Natural killer cell (primary cell): Measurements from ENCODE around the gene CYP2S1. TPM values are rescaled to one million over a fixed set of nuclear protein-coding genes. Genes with fewer than 3 reads are reported as not detected.

Source experiments
- ATAC-seq, 3 donors: fragments of 150-1000 bp in 2 of 3; fragments of 200-7000 bp in 1 of 3; cut with Tn5 transposase; 1 replicate in 1 of 3; 2 replicates in 2 of 3; pipeline ENCODE4 v1.10.0; 2021; ENCODE audit warnings: mild to moderate bottlenecking in 2 of 3, moderate library complexity in 2 of 3
- DNase-seq, 2 donors: peaks; one replicate each; pipeline versions ENCODE4 v3.0.0 to v3.0.0-alpha.2; 2013 to 2021; ENCODE audit warnings: mixed read lengths in 1 of 2
- H3K27ac ChIP-seq: one replicate; pipeline ENCODE4 v1.5.1; 2013; ENCODE audit warnings: mild to moderate bottlenecking, low read length
- H3K27me3 ChIP-seq: one replicate; pipeline ENCODE4 v1.6.1; 2013; ENCODE audit warnings: low read length; ENCODE audit not compliant: control insufficient read depth, insufficient read depth
- H3K36me3 ChIP-seq: one replicate; pipeline ENCODE4 v1.6.1; 2013; ENCODE audit warnings: low read length; ENCODE audit not compliant: control insufficient read depth, insufficient read depth
- H3K4me1 ChIP-seq: one replicate; pipeline ENCODE4 v1.6.1; 2013; ENCODE audit warnings: low read length; ENCODE audit not compliant: control insufficient read depth, insufficient read depth
- H3K4me3 ChIP-seq: one replicate; pipeline ENCODE4 v1.5.1; 2013; ENCODE audit warnings: low read length
- H3K9me3 ChIP-seq: one replicate; pipeline ENCODE4 v1.6.1; 2013; ENCODE audit warnings: low read length; ENCODE audit not compliant: control insufficient read depth, insufficient read depth
- H3K27ac Mint-ChIP-seq, 2 donors: one replicate each; pipeline ENCODE4 v1.8.0; 2022; ENCODE audit warnings: mild to moderate bottlenecking in 2 of 2, mixed read lengths in 2 of 2, moderate library complexity in 1 of 2
- H3K27me3 Mint-ChIP-seq, 2 donors: one replicate each; pipeline ENCODE4 v1.8.0; 2022; ENCODE audit warnings: low read depth in 2 of 2, mixed read lengths in 2 of 2
- H3K36me3 Mint-ChIP-seq: one replicate; pipeline ENCODE4 v1.8.0; 2022; ENCODE audit warnings: mixed read lengths
- H3K4me1 Mint-ChIP-seq, 2 donors: one replicate each; pipeline ENCODE4 v1.8.0; 2022; ENCODE audit warnings: mixed read lengths in 2 of 2
- H3K4me3 Mint-ChIP-seq: one replicate; pipeline ENCODE4 v1.8.0; 2022; ENCODE audit warnings: mild to moderate bottlenecking, moderate library complexity, mixed read lengths
- H3K9me3 Mint-ChIP-seq, 2 donors: one replicate each; pipeline ENCODE4 v1.8.0; 2022; ENCODE audit warnings: mixed read lengths in 2 of 2
- WGBS: methylation state at CpG from one replicate; pipeline ENCODE4 v1.1.7; 2013; ENCODE audit warnings: missing lambda C conversion rate; ENCODE audit not compliant: insufficient coverage; 5-methylcytosine and 5-hydroxymethylcytosine counted together
- intact Hi-C: fragments of 100-400 bp; cut with micrococcal nuclease; formaldehyde crosslinking; loops from one replicate; pipeline ENCODE4 v1.14.2; 2022
- total RNA-seq, 4 donors: library from RNA; stranded (reverse); fragments of 120-200 nt in 1 of 4; gene quantifications; one replicate each; pipeline versions ENCODE4 v1.2.3 to v1.2.4, GENCODE V29; 2013 to 2022
- TF ChIP-seq, protein P1 (sequence below): fragments of 200-600 bp; IDR thresholded peaks from one replicate; pipeline ENCODE4 v1.8.0; 2022; ENCODE audit warnings: antibody characterized with exemption

Gene CYP2S1
- total RNA-seq, 3 donors from 2014 or later (not counting 1 experiment from before 2014, with no cell fraction given): 0.78 to 1.6 (median 0.84) TPM

GRCh38 chr19:41154060-41154459 is 39.0 kb upstream of the CYP2S1 start:
- intact Hi-C loops: no loop called here
- Mint-ChIP-seq H3K4me3 (no peak overlapping the region), H3K36me3 (no peaks in the 10 kb centered on the region), H3K27me3 (peaks cover 0 to 5% of the 10 kb centered on the region in 2 donors), H3K4me1 (no peaks in the 10 kb centered on the region), H3K9me3 (no peaks in the 10 kb centered on the region), H3K27ac (no peak overlapping the region)
- ATAC-seq: no peak
- Histone ChIP-seq H3K4me1 (no peaks in the 10 kb centered on the region), H3K27me3 (no peaks in the 10 kb centered on the region), H3K27ac (no peak overlapping the region), H3K4me3 (no peak overlapping the region), H3K36me3 (no peaks in the 10 kb centered on the region), H3K9me3 (no peaks in the 10 kb centered on the region)
- TF ChIP-seq, protein P1, sequence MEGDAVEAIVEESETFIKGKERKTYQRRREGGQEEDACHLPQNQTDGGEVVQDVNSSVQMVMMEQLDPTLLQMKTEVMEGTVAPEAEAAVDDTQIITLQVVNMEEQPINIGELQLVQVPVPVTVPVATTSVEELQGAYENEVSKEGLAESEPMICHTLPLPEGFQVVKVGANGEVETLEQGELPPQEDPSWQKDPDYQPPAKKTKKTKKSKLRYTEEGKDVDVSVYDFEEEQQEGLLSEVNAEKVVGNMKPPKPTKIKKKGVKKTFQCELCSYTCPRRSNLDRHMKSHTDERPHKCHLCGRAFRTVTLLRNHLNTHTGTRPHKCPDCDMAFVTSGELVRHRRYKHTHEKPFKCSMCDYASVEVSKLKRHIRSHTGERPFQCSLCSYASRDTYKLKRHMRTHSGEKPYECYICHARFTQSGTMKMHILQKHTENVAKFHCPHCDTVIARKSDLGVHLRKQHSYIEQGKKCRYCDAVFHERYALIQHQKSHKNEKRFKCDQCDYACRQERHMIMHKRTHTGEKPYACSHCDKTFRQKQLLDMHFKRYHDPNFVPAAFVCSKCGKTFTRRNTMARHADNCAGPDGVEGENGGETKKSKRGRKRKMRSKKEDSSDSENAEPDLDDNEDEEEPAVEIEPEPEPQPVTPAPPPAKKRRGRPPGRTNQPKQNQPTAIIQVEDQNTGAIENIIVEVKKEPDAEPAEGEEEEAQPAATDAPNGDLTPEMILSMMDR: no peak
- WGBS: 94% methylated on average over 5 of the region's 7 CpGs
- DNase-seq: no peak

DNA sequence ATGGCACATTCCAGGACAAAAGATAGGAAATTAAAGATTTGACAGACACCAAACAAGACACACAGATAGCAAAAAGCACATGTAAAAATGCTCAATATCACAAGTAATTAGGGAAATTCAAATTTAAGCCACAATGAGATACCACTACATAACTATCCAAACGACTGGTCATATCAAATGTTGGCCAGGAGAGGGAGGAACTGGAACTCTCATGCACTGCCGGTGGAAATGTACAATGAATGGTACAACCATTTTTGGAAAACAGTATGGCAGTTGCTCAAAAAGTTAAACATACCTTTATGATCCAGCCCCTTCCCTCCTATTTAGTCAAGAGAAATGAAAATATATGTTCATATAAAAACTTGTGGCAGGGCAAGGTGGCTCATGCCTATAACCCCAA is 36.8 kb upstream of the CYP2S1 start:
- TF ChIP-seq, protein P1: no peak
- no peaks in the 10 kb centered on the region for H3K27me3 ChIP-seq
- no peak for ATAC-seq
- Mint-ChIP-seq H3K4me1 (no peaks in the 10 kb centered on the region), H3K27me3 (peaks cover 0 to 3% of the 10 kb centered on the region in 2 donors), H3K4me3 (no peak overlapping the region), H3K9me3 (no peaks in the 10 kb centered on the region), H3K36me3 (no peaks in the 10 kb centered on the region), H3K27ac (no peak overlapping the region)
- no peaks in the 10 kb centered on the region for H3K9me3 ChIP-seq
- no peaks in the 10 kb centered on the region for H3K36me3 ChIP-seq
- no peak for DNase-seq
- intact Hi-C loops: no loop called here
- H3K4me1 ChIP-seq: no peaks in the 10 kb centered on the region
- H3K4me3 ChIP-seq: no peak overlapping the region
- no peak overlapping the region for H3K27ac ChIP-seq
- 57% methylated on average over 1 of the region's 2 CpGs for WGBS

DNA sequence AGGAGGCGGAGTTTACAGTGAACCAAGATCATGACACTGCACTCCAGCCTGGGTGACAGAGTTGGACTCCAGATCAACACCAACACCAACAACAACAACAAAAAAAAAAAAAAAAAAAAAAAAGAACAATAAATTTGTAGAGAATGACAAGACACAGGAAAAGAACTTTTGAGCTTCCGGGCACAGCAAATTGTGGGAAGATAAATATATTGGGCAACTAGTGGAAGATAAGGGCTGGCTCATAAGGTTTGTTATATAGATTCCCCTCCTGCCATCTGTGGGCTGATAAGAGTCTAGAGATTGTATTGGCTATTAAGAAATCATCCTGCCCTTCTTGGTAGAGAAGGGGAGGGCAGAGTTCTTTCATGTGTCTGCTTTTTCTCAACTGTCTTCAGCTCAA is 33.1 kb upstream of the CYP2S1 start:
- Mint-ChIP-seq H3K4me3 (no peak overlapping the region), H3K27me3 (peaks cover 0 to 5% of the 10 kb centered on the region in 2 donors), H3K36me3 (no peaks in the 10 kb centered on the region), H3K4me1 (no peaks in the 10 kb centered on the region), H3K9me3 (no peaks in the 10 kb centered on the region), H3K27ac (no peak overlapping the region)
- DNase-seq (no peak), ATAC-seq (peak in 1 of 3 donors; percentile 68)
- Histone ChIP-seq H3K36me3 (no peaks in the 10 kb centered on the region), H3K4me1 (no peaks in the 10 kb centered on the region), H3K4me3 (no peak overlapping the region), H3K27me3 (no peaks in the 10 kb centered on the region), H3K27ac (no peak overlapping the region), H3K9me3 (no peaks in the 10 kb centered on the region)
- 66% methylated on average over 2 of the region's 2 CpGs for WGBS
- TF ChIP-seq, protein P1: no peak
- intact Hi-C loops: no loop called here

GRCh38 chr19:41161903-41162302 is 31.1 kb upstream of the CYP2S1 start:
- ATAC-seq: no peak

More at GRCh38 chr19:41161903-41162302, 31.1 kb upstream of the CYP2S1 start:
- peaks cover 0 to 5% of the 10 kb centered on the region in 2 donors for H3K27me3 Mint-ChIP-seq
- no peak for DNase-seq
- no peaks in the 10 kb centered on the region for H3K4me1 ChIP-seq
- no peaks in the 10 kb centered on the region for H3K9me3 Mint-ChIP-seq
- TF ChIP-seq, protein P1: no peak
- no peaks in the 10 kb centered on the region for H3K4me1 Mint-ChIP-seq
- no peaks in the 10 kb centered on the region for H3K9me3 ChIP-seq
- no peak overlapping the region for H3K4me3 Mint-ChIP-seq
- WGBS: 87% methylated on average over 3 of the region's 5 CpGs
- H3K27ac Mint-ChIP-seq: no peak overlapping the region
- no peaks in the 10 kb centered on the region for H3K27me3 ChIP-seq
- no peak overlapping the region for H3K4me3 ChIP-seq
- no peak overlapping the region for H3K27ac ChIP-seq
- no peaks in the 10 kb centered on the region for H3K36me3 ChIP-seq
- intact Hi-C loops: no loop called here
- H3K36me3 Mint-ChIP-seq: no peaks in the 10 kb centered on the region
